Panc1 (cell line): Measurements from ENCODE around the gene ATXN1L.

Source experiments
- POLR2AphosphoS5 ChIP-seq: IDR thresholded peaks from 2 replicates; pipeline ENCODE4 v1.6.1; 2012; ENCODE audit warnings: mild to moderate bottlenecking, low read depth, low read length, moderate library complexity
- SIN3A ChIP-seq: IDR thresholded peaks from 2 replicates; pipeline ENCODE4 v1.6.1; 2012; ENCODE audit warnings: low read depth, mild to moderate bottlenecking, low read length, moderate library complexity, borderline replicate concordance; ENCODE audit not compliant: insufficient read depth
- TF ChIP-seq, protein P1 (sequence below), 2 experiments: IDR thresholded peaks; 2 replicates each; pipeline ENCODE4 v1.6.1; 2011 to 2012; ENCODE audit warnings: low read depth in 2 of 2, control low read depth in 1 of 2, low read length in 1 of 2, mild to moderate bottlenecking in 1 of 2, moderate library complexity in 1 of 2; ENCODE audit not compliant: insufficient read depth in 1 of 2
- TF ChIP-seq, protein P2 (sequence below): fragments of 450-650 bp; IDR thresholded peaks from 2 replicates; pipeline ENCODE4 v1.5.1; 2017; ENCODE audit warnings: mild to moderate bottlenecking

DNA sequence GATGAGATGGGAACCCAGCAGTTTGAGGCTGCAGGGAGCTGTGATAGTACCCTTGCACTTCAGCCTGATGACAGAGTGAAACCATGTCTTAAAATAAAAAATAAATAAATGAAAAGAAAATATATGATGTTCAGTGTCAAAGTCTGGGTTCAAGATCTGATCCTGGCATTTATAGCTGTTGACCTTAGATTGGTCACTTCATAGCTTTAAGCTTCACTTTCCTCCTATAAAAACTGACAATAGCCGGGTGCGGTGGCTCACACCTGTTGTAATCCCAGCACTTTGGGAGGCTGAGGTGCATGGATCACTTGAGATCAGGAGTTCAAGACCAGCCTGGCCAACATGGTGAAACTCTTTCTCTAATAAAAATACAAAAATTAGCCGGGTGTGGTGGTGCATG lies 43.4 kb downstream of the ATXN1L start:
- TF ChIP-seq, protein P1, sequence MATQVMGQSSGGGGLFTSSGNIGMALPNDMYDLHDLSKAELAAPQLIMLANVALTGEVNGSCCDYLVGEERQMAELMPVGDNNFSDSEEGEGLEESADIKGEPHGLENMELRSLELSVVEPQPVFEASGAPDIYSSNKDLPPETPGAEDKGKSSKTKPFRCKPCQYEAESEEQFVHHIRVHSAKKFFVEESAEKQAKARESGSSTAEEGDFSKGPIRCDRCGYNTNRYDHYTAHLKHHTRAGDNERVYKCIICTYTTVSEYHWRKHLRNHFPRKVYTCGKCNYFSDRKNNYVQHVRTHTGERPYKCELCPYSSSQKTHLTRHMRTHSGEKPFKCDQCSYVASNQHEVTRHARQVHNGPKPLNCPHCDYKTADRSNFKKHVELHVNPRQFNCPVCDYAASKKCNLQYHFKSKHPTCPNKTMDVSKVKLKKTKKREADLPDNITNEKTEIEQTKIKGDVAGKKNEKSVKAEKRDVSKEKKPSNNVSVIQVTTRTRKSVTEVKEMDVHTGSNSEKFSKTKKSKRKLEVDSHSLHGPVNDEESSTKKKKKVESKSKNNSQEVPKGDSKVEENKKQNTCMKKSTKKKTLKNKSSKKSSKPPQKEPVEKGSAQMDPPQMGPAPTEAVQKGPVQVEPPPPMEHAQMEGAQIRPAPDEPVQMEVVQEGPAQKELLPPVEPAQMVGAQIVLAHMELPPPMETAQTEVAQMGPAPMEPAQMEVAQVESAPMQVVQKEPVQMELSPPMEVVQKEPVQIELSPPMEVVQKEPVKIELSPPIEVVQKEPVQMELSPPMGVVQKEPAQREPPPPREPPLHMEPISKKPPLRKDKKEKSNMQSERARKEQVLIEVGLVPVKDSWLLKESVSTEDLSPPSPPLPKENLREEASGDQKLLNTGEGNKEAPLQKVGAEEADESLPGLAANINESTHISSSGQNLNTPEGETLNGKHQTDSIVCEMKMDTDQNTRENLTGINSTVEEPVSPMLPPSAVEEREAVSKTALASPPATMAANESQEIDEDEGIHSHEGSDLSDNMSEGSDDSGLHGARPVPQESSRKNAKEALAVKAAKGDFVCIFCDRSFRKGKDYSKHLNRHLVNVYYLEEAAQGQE (IDR thresholded peaks at IDR 0.05; ENCODE audit: insufficient read depth in 1 of 2, low read depth in 2 of 2, low read length in 1 of 2) = no peak
- TF ChIP-seq, protein P2, sequence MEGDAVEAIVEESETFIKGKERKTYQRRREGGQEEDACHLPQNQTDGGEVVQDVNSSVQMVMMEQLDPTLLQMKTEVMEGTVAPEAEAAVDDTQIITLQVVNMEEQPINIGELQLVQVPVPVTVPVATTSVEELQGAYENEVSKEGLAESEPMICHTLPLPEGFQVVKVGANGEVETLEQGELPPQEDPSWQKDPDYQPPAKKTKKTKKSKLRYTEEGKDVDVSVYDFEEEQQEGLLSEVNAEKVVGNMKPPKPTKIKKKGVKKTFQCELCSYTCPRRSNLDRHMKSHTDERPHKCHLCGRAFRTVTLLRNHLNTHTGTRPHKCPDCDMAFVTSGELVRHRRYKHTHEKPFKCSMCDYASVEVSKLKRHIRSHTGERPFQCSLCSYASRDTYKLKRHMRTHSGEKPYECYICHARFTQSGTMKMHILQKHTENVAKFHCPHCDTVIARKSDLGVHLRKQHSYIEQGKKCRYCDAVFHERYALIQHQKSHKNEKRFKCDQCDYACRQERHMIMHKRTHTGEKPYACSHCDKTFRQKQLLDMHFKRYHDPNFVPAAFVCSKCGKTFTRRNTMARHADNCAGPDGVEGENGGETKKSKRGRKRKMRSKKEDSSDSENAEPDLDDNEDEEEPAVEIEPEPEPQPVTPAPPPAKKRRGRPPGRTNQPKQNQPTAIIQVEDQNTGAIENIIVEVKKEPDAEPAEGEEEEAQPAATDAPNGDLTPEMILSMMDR = no peak
- no peak for TF ChIP-seq SIN3A
- TF ChIP-seq POLR2AphosphoS5 = no peak
